Measurements from ENCODE around the gene AP3D1. TPM values are rescaled to one million over a fixed set of nuclear protein-coding genes. Genes with fewer than 3 reads are reported as not detected.

The AP3D1 gene
- total and polyA plus RNA-seq, 9 of the 15 experiments (the other 6 are each of a cell fraction or from before 2014, with no cell fraction given), result 1.2 to 86.1 (median 35.9) TPM

- TF ChIP-seq ZNF609 (CRISPR knock-in tag; IDR thresholded peaks at IDR 0.05; ENCODE audit: borderline replicate concordance) (no peak), ELF1 (tag; IDR thresholded peaks at IDR 0.05) (peak; percentile 82), USF2 (CRISPR knock-in tag; IDR thresholded peaks at IDR 0.05) (peak; percentile 87), ZNF592 (IDR thresholded peaks at IDR 0.05) (no peak), ZNF354B (CRISPR knock-in tag; IDR thresholded peaks at IDR 0.05) (no peak), MEIS2 (IDR thresholded peaks at IDR 0.05; ENCODE audit: partially characterized antibody) (peak; percentile 79), ZNF280B (CRISPR knock-in tag; IDR thresholded peaks at IDR 0.05) (no peak), ELK1 (CRISPR knock-in tag; IDR thresholded peaks at IDR 0.05) (no peak), HDAC2 (IDR thresholded peaks at IDR 0.05) (peak; percentile 90), HNRNPUL1 (IDR thresholded peaks at IDR 0.05; ENCODE audit: low read length) (no peak), NFE2 (IDR thresholded peaks at IDR 0.05; ENCODE audit: low read depth) (peak; percentile 35; the same call in 1 of the 2 replicates), ZNF3 (CRISPR knock-in tag; IDR thresholded peaks at IDR 0.05) (no peak), KLF13 (tag; IDR thresholded peaks at IDR 0.05; ENCODE audit: borderline replicate concordance, low read depth) (peak; percentile 100), GTF2E2 (tag; IDR thresholded peaks at IDR 0.05) (no peak)
These were observed at the start of gene AP3D1 (continued) for GRCh38 chr19:2151339-2152229.
